CD4-positive, alpha-beta T cell treated with Interleukin-21 for 1 hour (primary cell): ENCODE measurements around the gene VSIG10L2.
"Not testable (repeated sequence)": the region's sequence is repeated elsewhere in the genome, so short reads cannot be mapped to it uniquely, and the experiment has no call there.

Source experiments
- DNase-seq: peaks from one replicate; pipeline ENCODE4 v3.0.0-alpha.2; 2020

The VSIG10L2 gene

GRCh38 chr11:125945797-125946520 lies at the start of gene VSIG10L2:
VSIG10L2 (plus strand) TSS chr11:125946044; CDS start chr11:125946056, 12 bp downstream.
- DNase-seq, result no peak

- DNase-seq, result no peak
Observed at GRCh38 chr11:125901872-125902271, 44.0 kb upstream of the VSIG10L2 start.

DNA sequence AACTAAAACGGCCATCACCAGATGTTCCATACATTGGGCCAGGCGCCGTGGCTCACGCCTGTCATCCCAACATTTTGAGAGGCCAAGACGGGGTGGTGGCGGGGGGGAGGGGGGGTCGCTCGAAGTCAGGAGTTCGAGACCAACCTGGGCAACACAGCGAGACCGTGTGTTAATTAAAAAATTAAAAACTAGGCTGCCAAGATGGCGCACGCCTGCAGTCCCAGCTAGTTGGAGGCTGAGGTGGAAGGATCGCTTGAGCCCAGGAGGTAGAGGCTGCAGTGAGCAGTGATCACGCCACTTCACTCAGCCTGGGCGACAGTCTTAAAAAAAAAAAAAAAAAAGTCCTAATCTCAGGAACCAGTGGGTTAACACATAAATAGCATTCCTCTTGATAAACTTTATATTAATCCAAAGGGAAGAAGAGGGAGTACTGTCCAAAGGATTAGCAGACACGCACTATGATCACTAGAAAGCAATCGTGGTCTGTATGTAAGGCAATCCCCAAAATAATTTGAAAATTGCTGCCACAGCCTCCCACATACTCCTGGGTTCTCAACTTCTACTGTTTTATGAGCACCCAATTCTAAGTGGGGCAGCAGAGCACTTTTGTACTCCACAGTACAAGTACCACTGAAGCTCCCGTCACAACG lies 43.4 kb upstream of the VSIG10L2 start:
- no peak for DNase-seq

GRCh38 chr11:125902927-125903710 lies 42.7 kb upstream of the VSIG10L2 start, which contains the start of gene PUS3:
PUS3 (minus strand) TSS chr11:125903206; CDS start chr11:125896284, 6,922 bp downstream.
- DNase-seq, result peak; percentile 92

DNA sequence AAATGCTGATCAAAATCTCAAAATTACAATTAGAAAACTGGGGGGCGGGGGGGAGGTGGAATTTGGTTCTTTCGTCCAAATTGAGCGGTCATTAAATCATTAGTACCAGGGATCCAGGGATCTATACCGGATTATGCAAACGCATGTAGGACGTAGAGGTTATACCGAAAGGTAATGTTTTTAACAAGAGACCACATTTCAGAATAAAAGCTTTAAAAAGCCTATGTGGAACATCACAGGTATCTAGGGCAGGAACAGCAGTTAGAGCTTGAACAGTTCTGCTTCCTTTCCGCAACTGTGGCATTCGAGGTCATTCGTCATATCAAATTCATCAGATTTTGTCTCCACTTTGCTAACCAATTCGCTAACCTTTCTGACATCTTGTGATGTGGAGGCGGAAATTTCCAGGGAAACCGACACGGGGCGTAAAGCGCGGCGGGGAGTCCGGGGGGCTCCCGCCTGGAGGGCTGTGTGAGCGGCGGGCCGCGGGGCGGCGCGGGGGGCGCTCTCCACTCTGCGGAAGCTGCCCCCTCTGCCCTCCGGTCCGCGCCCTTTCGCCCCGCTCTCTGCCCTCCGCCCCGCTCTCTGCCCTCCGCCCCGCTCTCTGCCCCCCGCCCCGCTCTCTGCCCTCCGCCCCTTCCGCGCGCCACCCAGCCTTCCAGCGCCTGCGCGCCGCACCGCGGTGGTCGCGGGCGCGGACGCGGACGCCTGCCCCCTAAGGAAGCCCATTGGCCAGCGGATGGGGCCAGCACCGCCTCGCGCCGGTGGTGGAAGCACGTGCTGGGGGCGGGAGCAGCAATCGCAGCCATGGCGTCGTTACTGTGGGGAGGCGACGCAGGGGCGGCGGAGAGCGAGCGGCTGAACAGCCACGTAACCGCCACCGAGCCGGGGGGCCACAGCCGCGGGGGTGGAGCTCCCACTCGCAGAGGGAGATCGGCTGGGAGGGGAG lies 41.9 kb upstream of the VSIG10L2 start, which contains the start of gene DDX25:
Gene DDX25 (plus strand): TSS at position 798 of the 949 bp plus-strand sequence. CDS start 10 bp downstream, at position 808.
- peak; percentile 16 for DNase-seq

DNA sequence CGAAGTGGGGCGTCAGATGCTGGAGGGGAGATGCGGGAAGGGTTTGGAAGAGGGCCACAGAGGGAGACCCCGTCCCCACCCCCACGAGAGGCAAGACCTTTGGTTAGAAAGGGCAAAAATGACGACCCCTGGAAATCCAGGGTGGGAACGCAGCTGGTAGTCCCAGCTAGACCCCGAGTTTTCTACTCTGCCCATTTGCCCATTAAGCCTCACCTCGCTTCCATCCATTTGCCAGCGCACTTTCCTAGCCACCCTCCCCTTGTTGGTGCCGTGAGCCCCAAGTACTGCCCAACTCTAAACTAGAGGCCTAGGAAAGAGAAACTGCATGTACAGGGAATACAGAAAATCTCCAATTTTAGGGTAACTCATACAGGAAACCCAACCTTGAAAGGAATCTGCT lies 41.2 kb upstream of the VSIG10L2 start:
- DNase-seq, result no peak

- no peak for DNase-seq
Observed at GRCh38 chr11:125910226-125910849, 35.5 kb upstream of the VSIG10L2 start.

- not testable (repeated sequence) for DNase-seq
Observed at GRCh38 chr11:125914601-125915000, 31.2 kb upstream of the VSIG10L2 start.

DNA sequence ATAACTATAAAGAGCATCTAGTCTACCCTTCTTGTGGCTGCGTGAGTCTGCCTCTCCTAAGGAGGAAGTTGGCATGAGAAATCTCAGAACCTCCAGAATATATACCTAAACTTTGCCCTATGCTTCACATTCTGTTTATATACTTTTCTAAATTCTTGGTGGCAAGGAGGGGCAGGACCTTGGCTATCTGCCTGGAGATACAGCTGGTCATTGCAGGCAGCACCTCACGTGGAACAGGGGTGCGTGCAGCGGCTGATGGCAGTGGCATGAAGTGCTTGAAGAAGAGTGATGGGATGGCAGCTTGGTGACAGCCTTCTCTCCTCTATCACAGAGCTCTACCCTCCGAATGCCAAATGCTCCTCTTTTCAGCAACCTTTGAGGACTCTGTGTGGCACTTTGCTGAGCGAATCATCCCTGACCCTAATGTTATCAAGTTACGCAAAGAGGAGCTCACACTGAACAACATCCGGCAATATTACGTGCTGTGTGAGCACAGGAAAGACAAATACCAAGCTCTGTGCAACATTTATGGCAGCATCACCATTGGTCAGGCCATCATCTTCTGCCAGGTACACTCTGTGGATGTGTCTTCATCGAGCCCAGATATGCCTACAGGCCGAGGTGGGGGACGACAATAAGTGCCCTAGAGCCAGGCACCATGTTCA lies 29.0 kb upstream of the VSIG10L2 start:
- DNase-seq, result no peak

- no peak for DNase-seq
Observed at GRCh38 chr11:125918140-125918840, 27.6 kb upstream of the VSIG10L2 start.

DNA sequence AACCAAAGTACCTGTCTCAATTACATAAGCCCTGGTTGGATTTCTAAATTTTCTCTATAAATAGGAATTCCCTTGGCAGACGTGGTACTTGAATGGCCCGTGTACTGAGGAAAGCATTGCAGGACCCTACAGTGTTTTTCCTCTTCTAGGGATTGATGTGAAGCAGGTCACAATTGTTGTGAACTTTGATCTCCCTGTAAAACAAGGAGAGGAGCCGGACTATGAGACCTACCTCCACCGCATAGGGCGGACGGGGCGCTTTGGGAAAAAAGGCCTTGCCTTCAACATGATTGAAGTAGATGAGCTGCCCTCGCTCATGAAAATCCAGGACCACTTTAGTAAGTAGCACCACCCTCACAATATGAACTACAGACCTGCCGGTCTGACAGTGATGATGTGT lies 24.8 kb upstream of the VSIG10L2 start:
- no peak for DNase-seq

- DNase-seq, result no peak
Observed at GRCh38 chr11:125922156-125922555, 23.7 kb upstream of the VSIG10L2 start.

DNA sequence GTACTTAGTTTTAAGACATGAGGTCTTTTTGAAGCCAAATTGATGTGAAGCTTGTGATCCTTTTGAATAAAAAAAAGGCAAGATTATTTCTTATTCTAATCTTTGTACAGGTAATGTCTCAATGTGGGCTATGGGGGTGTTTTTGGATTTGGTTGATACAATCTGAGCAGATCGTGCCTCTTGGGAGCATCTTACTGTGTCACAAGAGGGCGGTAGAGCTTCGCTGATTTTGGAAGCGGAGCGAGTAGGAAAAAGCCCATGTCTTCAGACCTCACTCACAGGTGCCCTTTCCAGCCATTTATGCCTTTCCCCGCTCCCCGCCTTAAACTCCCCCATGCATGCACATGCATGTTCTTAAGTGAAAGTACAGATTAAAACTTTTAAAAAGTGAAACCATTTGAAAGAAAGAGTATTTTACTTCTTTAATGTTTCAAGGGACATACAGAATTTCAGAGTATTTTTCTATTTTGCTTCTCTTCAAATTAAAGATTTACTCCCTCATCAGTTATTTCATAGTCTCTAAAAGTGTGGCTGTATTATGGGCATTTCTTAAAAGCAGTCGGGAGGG lies 22.7 kb upstream of the VSIG10L2 start:
- DNase-seq, result peak; percentile 63

GRCh38 chr11:125923633-125924032 lies 22.2 kb upstream of the VSIG10L2 start:
- no peak for DNase-seq

GRCh38 chr11:125924384-125925007 lies 21.3 kb upstream of the VSIG10L2 start:
- DNase-seq, result no peak

DNA sequence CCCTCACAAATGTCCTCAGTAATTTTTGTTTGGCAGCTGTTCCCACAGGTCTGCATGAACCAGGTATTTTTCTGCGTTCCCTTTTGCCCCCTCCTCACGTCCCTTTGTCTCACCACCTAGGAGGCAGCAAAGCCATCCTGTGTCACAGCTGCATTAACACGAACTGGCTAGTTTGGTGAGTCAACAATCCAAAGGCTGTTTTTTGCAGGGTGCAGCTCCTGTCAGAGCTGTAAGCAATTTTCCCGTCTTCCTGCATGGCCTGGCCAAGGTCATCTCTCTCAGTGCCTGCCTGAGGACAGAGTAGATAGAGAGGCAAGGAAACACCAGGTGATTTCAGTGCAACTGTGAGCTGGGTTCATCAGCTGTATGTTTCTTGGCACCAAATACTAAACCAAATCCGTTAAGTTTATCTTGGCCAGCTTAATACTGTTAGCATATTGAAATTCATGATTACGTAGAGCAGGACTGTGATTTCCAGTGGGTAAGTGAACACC lies 20.6 kb upstream of the VSIG10L2 start:
- DNase-seq, result no peak

DNA sequence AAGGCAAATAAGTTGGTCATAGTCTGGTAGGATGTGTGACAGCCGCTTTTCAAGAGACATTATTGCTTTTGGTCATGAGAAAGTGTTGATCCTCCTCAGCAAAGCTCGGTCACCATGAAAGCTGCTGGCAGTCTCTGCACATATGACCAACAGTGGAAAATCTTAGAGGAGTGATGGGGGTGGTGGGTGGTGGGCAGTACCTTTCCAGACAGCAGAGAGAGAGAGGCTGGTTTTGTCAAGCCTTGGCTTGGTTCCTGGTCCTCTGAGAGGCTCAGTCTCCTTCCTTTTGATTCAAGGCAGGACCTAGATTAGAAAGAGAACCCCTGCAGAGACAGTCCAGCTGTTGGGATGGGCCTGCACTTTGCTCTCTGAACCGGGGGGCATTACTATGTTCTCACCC lies 20.0 kb upstream of the VSIG10L2 start:
- DNase-seq, result no peak

- DNase-seq, result no peak
Observed at GRCh38 chr11:125926682-125927081, 19.2 kb upstream of the VSIG10L2 start.

GRCh38 chr11:125929445-125930075 lies 16.3 kb upstream of the VSIG10L2 start:
- no peak for DNase-seq
